Activated CD4-positive, CD25-positive, alpha-beta regulatory T cell treated with anti-CD3 and anti-CD28 coated beads, Interleukin-2, amount 50 U/mL, for 72 hours (primary cell): ENCODE measurements around the gene EPHA3.

Experiments
- DNase-seq: peaks from one replicate; pipeline ENCODE4 v3.0.0; 2021

The EPHA3 gene

DNA sequence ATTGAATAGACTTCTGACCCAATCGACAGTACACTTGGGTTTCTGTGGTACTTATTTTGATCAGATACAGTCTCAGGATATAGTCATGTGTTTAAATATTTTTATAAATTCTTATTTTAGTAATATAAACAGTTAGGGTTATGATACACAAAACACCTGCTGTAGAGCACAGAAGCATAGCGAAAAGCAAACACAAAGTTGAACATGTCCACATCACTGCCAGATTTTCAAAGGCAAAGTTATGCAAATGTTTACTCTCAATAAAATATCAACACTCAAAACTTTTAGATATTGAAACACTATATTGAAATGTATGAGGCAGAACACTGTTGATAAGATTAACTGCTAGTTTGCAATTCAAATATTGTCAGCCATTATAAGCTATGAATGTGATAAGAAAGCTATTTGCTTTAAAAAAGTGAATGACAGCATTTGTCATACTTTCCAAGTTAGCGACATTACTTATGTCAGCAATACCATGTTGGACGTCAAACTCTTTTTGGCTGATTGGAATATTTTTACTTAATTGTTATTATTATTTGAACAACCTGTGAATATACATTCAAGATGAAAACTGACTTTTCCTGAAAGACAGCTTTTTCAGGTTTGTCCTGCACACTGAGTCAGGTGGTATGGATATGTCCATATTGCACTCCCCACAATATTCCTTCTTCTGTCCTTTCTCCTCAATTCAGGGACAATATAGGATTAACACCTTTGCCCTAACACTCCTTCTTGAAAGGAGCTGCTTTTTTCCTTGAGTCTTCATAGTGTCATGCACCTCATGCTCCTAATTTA is 367.1 kb downstream of the EPHA3 start:
- DNase-seq = no peak

DNA sequence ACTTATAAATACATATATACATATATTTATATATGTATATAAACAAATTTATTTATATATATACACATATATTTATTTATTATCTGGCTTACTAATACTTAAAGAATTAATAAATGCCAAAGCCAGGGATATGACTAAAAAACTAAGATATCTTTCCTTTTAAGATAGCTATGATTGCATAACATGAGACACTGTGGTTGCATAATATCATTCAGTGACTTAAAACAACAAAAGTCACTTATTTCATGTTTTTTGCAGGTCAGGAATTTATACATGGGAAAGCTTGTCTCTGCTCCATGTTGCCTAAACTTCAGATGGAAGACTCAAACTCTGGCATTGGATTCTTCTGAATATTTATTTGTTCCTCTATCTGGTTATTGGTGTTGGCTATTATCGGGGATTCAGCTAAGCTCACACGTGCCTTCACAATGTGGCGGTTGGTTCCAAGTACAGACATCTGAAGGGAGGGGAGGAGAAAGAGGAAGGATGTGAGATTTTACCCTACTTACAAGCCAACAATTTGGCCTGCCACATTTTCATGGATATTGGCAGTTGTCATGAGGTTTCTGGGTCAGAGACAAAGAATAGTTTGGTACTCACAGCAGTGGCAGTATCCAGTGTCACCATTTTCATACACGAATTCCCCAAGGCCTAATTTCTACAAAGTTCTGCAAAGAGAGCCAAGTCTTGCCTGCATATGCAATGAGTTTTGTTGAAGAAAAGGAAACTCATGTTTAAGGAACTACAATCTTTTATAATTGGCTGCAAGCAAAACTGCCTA is 381.6 kb downstream of the EPHA3 start:
- DNase-seq = no peak

DNA sequence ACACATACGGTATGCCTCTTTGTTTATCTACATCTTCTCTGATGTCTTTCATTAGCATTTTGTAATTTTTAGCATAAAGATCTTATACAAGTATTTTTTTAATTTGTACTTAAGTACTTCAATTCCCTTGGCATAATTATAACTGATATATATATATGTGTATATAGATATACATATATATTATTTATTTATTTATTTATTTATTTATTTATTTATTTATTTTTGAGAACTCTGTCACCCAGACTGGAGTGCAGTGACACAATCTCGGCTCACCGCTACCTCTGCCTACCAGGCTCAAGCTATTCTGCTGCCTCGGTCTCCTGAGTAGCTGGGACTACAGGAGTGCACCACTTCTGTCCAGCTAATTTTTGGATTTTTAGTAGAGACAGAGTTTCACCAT is 382.7 kb downstream of the EPHA3 start:
- no peak for DNase-seq

DNA sequence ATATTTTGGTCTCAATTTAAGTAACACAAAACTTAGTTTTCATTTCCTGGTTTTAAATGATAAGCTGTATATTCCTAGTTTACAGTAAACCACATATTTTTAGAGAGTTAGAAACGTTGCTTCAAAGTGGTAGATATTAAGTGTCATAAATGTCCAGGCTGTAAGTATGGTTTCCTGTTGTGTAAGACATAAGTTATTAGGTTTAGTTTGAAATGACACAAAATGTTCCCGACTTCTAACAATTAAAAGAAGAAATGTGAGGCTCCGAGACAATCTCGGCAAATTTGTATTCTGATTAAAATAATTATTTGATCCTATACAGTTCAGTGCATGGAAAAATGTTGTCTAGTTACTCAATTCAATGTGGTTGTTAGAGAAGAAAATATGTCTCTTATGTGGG is 387.3 kb downstream of the EPHA3 start:
- no peak for DNase-seq

DNA sequence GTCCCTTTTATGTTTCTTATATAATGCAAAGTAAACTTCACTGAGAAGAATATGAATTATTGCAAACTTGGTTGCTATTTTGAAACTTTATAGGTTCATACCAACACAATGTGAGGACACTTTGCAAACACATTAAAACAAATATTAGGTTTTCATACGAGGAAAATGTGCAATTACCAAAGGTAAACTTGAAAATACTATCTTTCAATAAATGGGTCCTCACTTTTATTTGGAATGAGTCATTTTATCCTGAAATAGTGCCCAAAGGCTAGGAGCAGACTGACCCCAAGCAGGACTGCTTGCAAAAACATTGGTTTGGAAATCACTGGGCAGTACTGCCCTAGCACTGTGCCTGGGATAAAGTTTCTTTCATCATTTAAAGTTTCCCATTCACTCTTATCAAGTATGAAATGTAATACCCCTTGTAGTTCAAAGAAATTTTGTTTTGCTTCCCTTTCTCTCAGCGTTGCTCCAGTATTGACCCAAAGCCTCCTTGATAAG is 396.5 kb downstream of the EPHA3 start:
- DNase-seq = no peak

DNA sequence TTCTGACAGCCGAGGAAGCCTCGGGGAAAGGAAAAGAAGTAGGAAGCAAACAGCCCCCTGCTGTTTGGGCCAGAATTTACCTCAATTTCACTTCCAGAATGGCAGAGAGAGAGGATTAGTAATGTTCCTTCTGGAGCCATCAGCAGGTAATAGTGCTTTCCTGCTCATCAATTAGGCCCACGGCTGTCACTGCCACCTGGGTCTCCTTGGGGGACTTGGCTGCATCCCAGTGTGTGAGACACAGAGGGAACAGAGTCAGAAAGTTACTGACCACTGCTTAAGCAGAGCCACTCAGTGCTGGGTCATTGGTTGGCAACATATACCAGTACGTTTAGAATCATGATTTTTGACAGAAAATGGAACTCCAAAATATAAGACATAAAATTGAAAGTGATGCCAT is 397.0 kb downstream of the EPHA3 start:
- no peak for DNase-seq

DNA sequence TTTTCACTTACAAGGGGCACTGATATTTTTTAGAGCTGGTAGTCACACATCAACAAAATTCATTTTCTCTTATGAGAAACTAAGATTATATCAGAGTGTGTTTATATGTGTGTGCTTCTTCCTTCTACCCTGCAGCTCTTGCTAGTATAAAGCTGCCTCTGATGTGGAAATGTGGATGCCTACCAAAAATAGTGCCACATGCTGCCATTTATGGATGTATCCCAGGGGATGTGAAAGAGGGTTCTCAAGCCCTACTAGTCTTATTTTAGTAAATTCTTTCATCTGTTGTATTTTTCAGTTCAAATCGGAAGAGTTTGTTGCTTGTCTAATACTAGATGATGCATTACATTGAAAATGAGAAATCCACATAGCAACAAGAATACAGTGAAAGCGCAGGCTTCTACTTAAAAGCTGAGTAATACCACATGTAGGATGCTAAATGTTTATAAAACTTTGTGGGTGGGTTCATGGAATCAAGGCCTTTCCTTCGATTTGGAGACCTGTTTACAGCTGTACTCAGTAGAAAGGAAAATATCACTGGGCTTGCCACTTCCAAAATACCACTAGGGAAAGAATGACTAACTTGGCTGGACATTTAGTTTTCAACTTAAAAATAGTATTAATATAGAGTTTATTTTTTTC is 399.2 kb downstream of the EPHA3 start:
- DNase-seq = no peak

DNA sequence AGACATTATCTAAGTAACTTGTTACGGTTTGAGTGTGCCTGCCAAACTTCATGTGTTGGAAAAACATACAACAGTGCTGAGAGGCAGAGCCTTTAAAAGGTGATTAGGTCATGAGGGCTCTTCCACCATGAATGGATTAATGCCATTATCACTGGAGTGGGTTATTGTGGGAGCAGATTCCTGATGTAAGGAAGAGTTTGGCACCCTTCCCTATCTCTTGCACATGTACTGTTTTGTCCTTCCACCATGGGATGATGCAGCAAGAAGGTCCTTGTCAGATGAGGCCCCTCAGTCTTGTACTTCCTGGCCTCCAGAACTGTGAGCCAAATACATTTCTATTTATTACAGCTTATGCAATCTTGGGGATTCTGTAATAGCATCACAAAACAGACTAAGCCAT is 413.9 kb downstream of the EPHA3 start:
- no peak for DNase-seq

DNA sequence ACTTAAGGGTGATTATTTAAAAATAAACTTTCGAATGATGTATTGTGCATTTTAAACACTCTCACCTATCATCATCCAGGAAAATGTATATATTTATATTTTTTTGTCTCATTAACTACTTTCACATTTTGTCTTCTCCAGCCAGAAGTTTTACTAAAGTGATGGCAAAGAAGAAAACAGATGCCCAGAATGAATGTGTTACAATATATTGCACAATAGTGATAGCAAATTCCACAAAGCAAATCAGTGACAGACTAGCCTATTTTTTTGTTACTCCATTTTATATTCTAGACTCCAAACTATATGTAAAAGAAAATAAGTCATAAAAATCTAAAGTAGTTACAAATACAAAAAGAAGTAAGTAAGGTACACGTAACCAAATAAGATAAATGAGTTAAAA is 414.7 kb downstream of the EPHA3 start:
- DNase-seq = no peak

DNA sequence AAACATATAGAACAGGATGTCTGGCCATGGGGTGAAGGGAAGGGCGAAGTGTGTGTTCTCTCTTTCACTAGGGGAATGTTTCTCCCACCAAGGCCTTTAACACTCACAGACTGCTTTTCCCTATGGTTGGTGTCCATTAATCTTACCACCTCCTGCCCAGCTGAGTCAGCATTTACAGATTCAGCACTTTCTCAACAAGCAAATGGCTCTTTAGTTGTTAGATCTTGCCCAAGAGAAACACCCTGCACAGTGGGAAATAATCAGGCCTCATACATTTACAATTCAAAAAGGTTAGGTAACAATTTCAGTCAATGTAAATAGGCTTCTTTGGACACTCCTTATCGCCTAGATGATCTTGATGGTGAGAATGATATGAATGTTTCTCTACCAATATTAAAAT is 418.2 kb downstream of the EPHA3 start:
- no peak for DNase-seq

DNA sequence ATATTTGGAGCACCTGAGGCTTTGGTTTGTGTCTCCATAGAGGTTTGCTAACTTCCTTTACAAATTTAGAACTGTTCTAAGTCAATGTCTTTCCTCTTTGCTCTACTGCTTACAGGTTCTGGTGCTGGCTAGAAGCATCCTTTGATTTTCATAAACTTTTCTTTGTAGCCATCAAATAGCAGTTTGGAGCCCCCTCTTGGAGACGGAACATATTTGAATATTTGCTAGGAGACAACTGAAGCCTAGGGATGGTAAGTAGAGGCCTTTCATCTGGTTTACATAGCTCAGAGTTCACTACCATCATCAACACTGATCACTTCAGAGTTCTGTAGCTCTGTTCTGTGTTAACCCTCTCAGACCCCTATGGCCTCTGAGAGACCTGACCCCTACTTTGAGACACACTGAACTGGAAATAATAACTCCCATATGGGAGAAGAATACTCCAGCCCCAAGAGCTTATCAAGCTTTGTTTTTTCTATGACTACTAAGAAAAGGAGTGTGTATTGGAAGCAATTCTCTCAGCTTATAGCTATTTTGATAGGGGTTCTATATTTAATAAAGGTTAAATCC is 420.4 kb downstream of the EPHA3 start:
- no peak for DNase-seq
